Measurements from ENCODE around the gene ANKRD55.
"Not testable (repeated sequence)": the region's sequence is repeated elsewhere in the genome, so short reads cannot be mapped to it uniquely, and the experiment has no call there.

The ANKRD55 gene

GRCh38 chr5:56106837-56107236, 126.3 kb downstream of the ANKRD55 start:
- DNase-seq (ENCODE audit: low read depth, low spot score), result no peak
- in situ Hi-C loops (cut with HindIII; ENCODE audit: low sequenced_read_pairs), result no loop called here
- H3K4me3 ChIP-seq (ENCODE audit: low read depth, low read length), result no peak overlapping the region
- TF ChIP-seq CTCF (IDR thresholded peaks at IDR 0.05; ENCODE audit: low read depth, low read length), result no peak

GRCh38 chr5:56105511-56106291, 127.4 kb downstream of the ANKRD55 start:
- DNase-seq (ENCODE audit: low read depth, low spot score), result no peak
- no peak overlapping the region for H3K4me3 ChIP-seq (ENCODE audit: low read depth, low read length)
- in situ Hi-C loops (cut with HindIII; ENCODE audit: low sequenced_read_pairs), result no loop called here
- TF ChIP-seq CTCF (IDR thresholded peaks at IDR 0.05; ENCODE audit: low read depth, low read length), result no peak

GRCh38 chr5:56102889-56103288, 130.2 kb downstream of the ANKRD55 start:
- H3K4me3 ChIP-seq (ENCODE audit: low read depth, low read length), result no peak overlapping the region
- no peak for DNase-seq (ENCODE audit: low read depth, low spot score)
- in situ Hi-C loops (cut with HindIII; ENCODE audit: low sequenced_read_pairs), result no loop called here
- no peak for TF ChIP-seq CTCF (IDR thresholded peaks at IDR 0.05; ENCODE audit: low read depth, low read length)

- DNase-seq (ENCODE audit: low read depth, low spot score); in situ Hi-C loops (cut with HindIII; ENCODE audit: low sequenced_read_pairs): not testable (repeated sequence)
Measured at GRCh38 chr5:56102207-56102606, 130.9 kb downstream of the ANKRD55 start.

GRCh38 chr5:56101180-56101579, 131.9 kb downstream of the ANKRD55 start:
- no peak for DNase-seq (ENCODE audit: low read depth, low spot score)
- TF ChIP-seq CTCF (IDR thresholded peaks at IDR 0.05; ENCODE audit: low read depth, low read length), result no peak
- no peak overlapping the region for H3K4me3 ChIP-seq (ENCODE audit: low read depth, low read length)
- in situ Hi-C loops (cut with HindIII; ENCODE audit: low sequenced_read_pairs), result no loop called here

More at GRCh38 chr5:56102207-56102606, 130.9 kb downstream of the ANKRD55 start:
- not testable (repeated sequence) for H3K4me3 ChIP-seq (ENCODE audit: low read depth, low read length)

GRCh38 chr5:56100439-56101176, 132.5 kb downstream of the ANKRD55 start:
- no peak for TF ChIP-seq CTCF (IDR thresholded peaks at IDR 0.05; ENCODE audit: low read depth, low read length)
- H3K4me3 ChIP-seq (ENCODE audit: low read depth, low read length), result no peak overlapping the region
- DNase-seq (ENCODE audit: low read depth, low spot score), result no peak
- in situ Hi-C loops (cut with HindIII; ENCODE audit: low sequenced_read_pairs), result no loop called here

- no peak for TF ChIP-seq CTCF (IDR thresholded peaks at IDR 0.05; ENCODE audit: low read depth, low read length)
- DNase-seq (ENCODE audit: low read depth, low spot score), result peak; percentile 26
- in situ Hi-C loops (cut with HindIII; ENCODE audit: low sequenced_read_pairs), result no loop called here
- H3K4me3 ChIP-seq (ENCODE audit: low read depth, low read length), result no peak overlapping the region
Measured at GRCh38 chr5:56099346-56099745, 133.8 kb downstream of the ANKRD55 start.

Data from astrocyte of the spinal cord (primary cell).